Testis (tissue), 2 donors: Measurements from ENCODE around the gene MAP7D2.

ENCODE experiments used
- POLR2A ChIP-seq: fragments of 450-650 bp; IDR thresholded peaks from one replicate; pipeline ENCODE4 v1.6.1; 2017; ENCODE audit warnings: antibody characterized with exemption, mild to moderate bottlenecking, moderate library complexity
- TF ChIP-seq, protein P1 (sequence below), 3 experiments: fragments of 450-650 bp in 2 of 3; fragments of 200-600 bp in 1 of 3; sonication (generic) in 1 of 3; IDR thresholded peaks; one replicate each; pipeline ENCODE4 v1.5.1; 2016 to 2019; ENCODE audit warnings: antibody characterized with exemption in 3 of 3, mild to moderate bottlenecking in 2 of 3, moderate library complexity in 1 of 3

GRCh38 chrX:20042221-20042620 lies 74.5 kb downstream of the MAP7D2 start:
- TF ChIP-seq, protein P1, sequence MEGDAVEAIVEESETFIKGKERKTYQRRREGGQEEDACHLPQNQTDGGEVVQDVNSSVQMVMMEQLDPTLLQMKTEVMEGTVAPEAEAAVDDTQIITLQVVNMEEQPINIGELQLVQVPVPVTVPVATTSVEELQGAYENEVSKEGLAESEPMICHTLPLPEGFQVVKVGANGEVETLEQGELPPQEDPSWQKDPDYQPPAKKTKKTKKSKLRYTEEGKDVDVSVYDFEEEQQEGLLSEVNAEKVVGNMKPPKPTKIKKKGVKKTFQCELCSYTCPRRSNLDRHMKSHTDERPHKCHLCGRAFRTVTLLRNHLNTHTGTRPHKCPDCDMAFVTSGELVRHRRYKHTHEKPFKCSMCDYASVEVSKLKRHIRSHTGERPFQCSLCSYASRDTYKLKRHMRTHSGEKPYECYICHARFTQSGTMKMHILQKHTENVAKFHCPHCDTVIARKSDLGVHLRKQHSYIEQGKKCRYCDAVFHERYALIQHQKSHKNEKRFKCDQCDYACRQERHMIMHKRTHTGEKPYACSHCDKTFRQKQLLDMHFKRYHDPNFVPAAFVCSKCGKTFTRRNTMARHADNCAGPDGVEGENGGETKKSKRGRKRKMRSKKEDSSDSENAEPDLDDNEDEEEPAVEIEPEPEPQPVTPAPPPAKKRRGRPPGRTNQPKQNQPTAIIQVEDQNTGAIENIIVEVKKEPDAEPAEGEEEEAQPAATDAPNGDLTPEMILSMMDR (IDR thresholded peaks at IDR 0.05), result no peak
- TF ChIP-seq POLR2A, result no peak
